Measurements from ENCODE around the gene KLHDC8A.

KLHDC8A gene

DNA sequence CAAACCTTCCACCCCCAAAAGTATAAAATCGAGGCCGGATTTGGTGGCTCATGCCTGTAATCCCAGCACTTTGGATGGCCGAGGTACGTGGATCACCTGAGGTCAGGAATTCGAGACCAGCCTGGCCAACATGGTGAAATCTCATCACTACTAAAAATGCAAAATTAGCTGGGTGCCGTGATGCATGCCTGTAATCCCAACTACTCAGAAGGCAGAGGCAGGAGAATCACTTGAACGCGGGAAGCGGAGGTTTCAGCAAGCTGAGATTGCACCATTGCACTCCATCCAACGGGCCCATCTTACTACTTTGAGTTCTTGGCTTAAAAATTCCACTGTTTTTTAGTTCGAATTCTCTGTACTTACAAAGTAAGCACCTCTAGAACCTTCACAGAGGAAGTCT, 11.0 kb downstream of the KLHDC8A start:
- Mint-ChIP-seq H3K4me3 (no peak overlapping the region), H3K27ac (no peak overlapping the region), H3K9me3 (no peaks in the 10 kb centered on the region), H3K4me1 (peaks cover 4% of the 10 kb centered on the region), H3K27me3 (peaks cover 94% of the 10 kb centered on the region), H3K36me3 (no peaks in the 10 kb centered on the region)
- CTCF ChIA-PET = interaction anchor here (1.0 to 1.4 kb wide), 5 partner anchors 9 to 179 kb away, joined by 3 to 6 read pairs (median 3); no protein-coding TSS in a partner anchor
- no peak for DNase-seq

- Mint-ChIP-seq H3K27ac (no peak overlapping the region), H3K36me3 (no peaks in the 10 kb centered on the region), H3K4me3 (peak overlapping the region; percentile 6), H3K27me3 (peaks cover 97% of the 10 kb centered on the region), H3K9me3 (no peaks in the 10 kb centered on the region), H3K4me1 (peaks cover 4% of the 10 kb centered on the region)
- CTCF ChIA-PET = interaction anchor here (1.0 to 1.1 kb wide), 2 partner anchors 8 to 9 kb away, joined by 3 to 4 read pairs; no protein-coding TSS in a partner anchor
- peak; percentile 64 for DNase-seq
Observed at GRCh38 chr1:205344066-205344928, 12.4 kb downstream of the KLHDC8A start.

DNA sequence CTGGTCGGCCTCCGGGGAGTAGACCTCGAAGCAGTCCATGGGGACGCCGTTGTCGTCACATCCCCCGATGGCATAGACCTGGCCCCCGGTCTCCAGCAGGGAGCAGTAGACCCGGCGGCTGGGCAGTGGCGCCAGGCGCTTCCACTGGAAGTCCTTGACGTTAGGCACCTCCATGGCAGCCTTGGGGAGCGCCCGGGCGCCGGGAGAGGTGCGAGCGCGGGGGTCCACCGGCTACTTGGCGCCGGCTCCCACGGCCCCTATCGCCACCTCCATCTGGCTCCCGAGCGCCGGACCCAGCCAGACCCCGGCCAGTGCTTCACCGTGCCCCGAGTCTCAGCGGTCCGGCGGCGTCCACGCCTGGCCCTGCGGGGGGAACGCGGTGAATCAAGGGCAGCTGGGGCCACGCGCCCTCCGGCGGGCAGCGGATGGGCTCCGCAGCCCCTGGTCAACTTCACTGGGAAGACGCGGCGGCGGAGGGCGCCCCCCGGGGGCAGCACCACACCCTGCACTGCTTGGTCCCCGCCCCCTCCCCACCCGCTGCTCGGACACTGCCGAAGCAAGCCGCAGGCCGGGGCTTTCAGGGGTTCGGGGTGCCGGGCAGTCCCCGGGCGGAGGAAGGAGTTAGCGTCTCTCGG, 13.2 kb downstream of the KLHDC8A start:
- no peak overlapping the region for H3K27ac Mint-ChIP-seq
- CTCF ChIA-PET = interaction anchor here (1.4 kb wide), 1 partner anchor 70 kb away, joined by 3 read pairs; no protein-coding TSS in a partner anchor
- DNase-seq = peak; percentile 33
- H3K4me1 Mint-ChIP-seq = peaks cover 4% of the 10 kb centered on the region
- no peak overlapping the region for H3K4me3 Mint-ChIP-seq
- no peaks in the 10 kb centered on the region for H3K9me3 Mint-ChIP-seq
- H3K27me3 Mint-ChIP-seq = peaks cover 97% of the 10 kb centered on the region
- no peaks in the 10 kb centered on the region for H3K36me3 Mint-ChIP-seq

DNA sequence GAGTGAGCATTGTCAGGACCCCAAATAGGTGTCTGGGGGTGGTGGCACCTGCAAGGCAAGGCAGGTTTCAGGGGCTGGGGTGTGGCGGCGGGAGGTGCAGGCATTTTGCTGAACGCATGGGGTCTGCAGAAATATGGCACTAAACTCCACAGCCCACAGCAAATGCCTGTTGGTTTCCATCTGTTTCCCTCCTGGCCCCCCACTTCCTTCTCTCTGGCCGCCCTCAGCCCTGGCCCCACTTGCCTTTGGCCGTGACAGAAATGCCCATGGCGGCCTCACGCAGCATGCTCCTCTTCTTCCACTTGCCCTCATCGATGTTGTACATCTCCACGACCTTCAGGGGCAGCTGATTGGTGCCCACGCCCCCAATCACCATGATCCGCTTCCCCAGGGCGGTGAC, 13.7 kb downstream of the KLHDC8A start:
- Mint-ChIP-seq H3K27me3 (peaks cover 97% of the 10 kb centered on the region), H3K4me3 (no peak overlapping the region)
- CTCF ChIA-PET = interaction anchor here (1.2 to 1.4 kb wide), 2 partner anchors 11 to 69 kb away, joined by 3 to 5 read pairs; no protein-coding TSS in a partner anchor

DNA sequence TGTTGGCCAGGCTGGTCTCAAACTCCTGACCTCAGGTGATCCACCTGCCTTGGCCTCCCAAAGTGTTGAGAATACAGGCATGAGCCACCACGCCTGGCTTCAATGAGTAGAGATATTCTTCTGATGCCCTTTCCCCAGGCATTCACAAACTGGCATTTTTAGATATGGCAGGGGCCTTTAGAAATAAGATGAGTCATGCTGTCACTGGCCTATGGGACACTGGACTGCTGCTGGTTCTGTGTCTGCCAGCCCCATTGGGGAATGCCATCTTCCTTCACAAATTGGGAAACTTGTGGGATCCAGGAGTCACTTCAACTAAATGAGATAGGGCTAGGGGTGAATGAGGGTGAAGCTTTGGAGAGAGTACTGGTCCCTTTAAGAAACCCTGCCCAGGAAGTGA, 16.0 kb downstream of the KLHDC8A start:
- Mint-ChIP-seq H3K4me1 (peaks cover 4% of the 10 kb centered on the region), H3K9me3 (no peaks in the 10 kb centered on the region), H3K27ac (no peak overlapping the region), H3K4me3 (no peak overlapping the region), H3K36me3 (no peaks in the 10 kb centered on the region), H3K27me3 (peaks cover 97% of the 10 kb centered on the region)
- DNase-seq = no peak
- CTCF ChIA-PET = interaction anchor here (1.3 to 1.8 kb wide), 3 partner anchors 15 to 90 kb away, joined by 3 to 8 read pairs (median 6); no protein-coding TSS in a partner anchor

More for the DNA sequence above, 13.7 kb downstream of the KLHDC8A start:
- Mint-ChIP-seq H3K36me3 (no peaks in the 10 kb centered on the region), H3K4me1 (peaks cover 4% of the 10 kb centered on the region), H3K9me3 (no peaks in the 10 kb centered on the region), H3K27ac (no peak overlapping the region)
- no peak for DNase-seq

- Mint-ChIP-seq H3K4me1 (peaks cover 4% of the 10 kb centered on the region), H3K4me3 (no peak overlapping the region), H3K27me3 (peaks cover 95% of the 10 kb centered on the region), H3K9me3 (no peaks in the 10 kb centered on the region), H3K27ac (no peak overlapping the region), H3K36me3 (no peaks in the 10 kb centered on the region)
- CTCF ChIA-PET = interaction anchor here (0.7 to 2.1 kb wide), 8 partner anchors 10 to 184 kb away, joined by 3 to 8 read pairs (median 5); no protein-coding TSS in a partner anchor
- DNase-seq = no peak
Observed at GRCh38 chr1:205339717-205340116, 17.0 kb downstream of the KLHDC8A start.

DNA sequence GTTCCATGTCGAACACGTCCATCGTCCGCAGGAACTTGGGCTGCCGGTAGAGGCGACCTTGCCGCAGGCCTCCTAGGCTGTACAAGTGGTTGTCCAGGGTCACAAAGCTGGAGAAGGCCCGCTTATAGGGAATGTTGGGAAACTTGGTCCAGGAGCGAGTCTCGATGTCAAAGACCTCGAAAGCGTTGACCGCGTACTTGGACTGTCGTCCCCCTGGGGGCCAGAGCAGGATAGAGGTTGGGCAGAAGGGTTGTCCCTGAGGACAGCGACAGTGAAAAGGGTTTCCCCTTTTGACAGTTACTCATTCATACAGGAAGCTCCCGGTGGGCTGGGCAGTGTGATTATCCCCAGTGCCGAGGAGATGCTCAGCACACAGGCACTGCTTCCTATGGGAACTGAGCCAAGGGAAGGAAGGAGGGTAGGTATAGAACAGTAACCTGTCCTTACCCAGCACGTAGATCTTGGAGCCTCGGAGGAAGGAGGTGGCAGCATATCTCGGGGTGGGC, 17.5 kb downstream of the KLHDC8A start:
- Mint-ChIP-seq H3K27ac (no peak overlapping the region), H3K4me3 (no peak overlapping the region), H3K27me3 (peaks cover 94% of the 10 kb centered on the region), H3K36me3 (no peaks in the 10 kb centered on the region), H3K9me3 (no peaks in the 10 kb centered on the region), H3K4me1 (peaks cover 2% of the 10 kb centered on the region)
- DNase-seq = no peak
- CTCF ChIA-PET = interaction anchor here (1.2 to 2.1 kb wide), 6 partner anchors 10 to 185 kb away, joined by 4 to 8 read pairs (median 6); no protein-coding TSS in a partner anchor

- CTCF ChIA-PET = interaction anchor here (1.5 to 29.1 kb wide), 4 partner anchors 12 to 148 kb away, joined by 3 to 1108 read pairs (median 38); no protein-coding TSS in a partner anchor
- H3K27me3 Mint-ChIP-seq = peaks cover 94% of the 10 kb centered on the region
- H3K27ac Mint-ChIP-seq = no peak overlapping the region
- no peaks in the 10 kb centered on the region for H3K9me3 Mint-ChIP-seq
- no peak overlapping the region for H3K4me3 Mint-ChIP-seq
- no peak for DNase-seq
- no peaks in the 10 kb centered on the region for H3K4me1 Mint-ChIP-seq
- H3K36me3 Mint-ChIP-seq = no peaks in the 10 kb centered on the region
Observed at GRCh38 chr1:205338011-205338410, 18.7 kb downstream of the KLHDC8A start.

DNA sequence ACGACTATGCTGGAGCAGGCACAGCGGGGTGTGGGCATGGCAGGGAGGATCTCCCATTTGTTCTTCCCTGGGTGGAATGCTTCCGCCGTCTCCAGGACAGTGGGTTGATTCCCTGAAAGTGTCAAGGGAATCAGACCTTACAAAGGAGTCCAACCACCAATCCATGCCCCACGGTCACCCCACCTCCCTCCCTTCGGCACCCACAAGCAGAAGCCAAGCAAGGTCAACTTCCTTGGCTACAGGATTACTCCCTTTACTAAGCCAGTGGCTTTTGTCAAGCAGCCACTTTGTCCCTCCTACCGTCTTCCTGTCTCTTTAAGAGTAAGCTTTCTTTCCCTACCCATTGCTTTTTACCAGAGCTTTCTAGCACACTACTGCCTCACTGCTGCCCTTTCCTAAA, 19.2 kb downstream of the KLHDC8A start:
- no peak overlapping the region for H3K27ac Mint-ChIP-seq
- CTCF ChIA-PET = interaction anchor here (0.7 to 29.1 kb wide), 14 partner anchors 9 to 318 kb away, joined by 3 to 1108 read pairs (median 8); no protein-coding TSS in a partner anchor
- no peak for DNase-seq

GRCh38 chr1:205335692-205336091, 21.0 kb downstream of the KLHDC8A start:
- Mint-ChIP-seq H3K27me3 (peaks cover 92% of the 10 kb centered on the region), H3K4me3 (no peak overlapping the region), H3K4me1 (no peaks in the 10 kb centered on the region), H3K27ac (no peak overlapping the region), H3K36me3 (no peaks in the 10 kb centered on the region), H3K9me3 (no peaks in the 10 kb centered on the region)
- CTCF ChIA-PET = interaction anchor here (0.6 to 29.1 kb wide), 27 partner anchors 9 to 321 kb away, joined by 3 to 1108 read pairs (median 5); partner anchors contain the start of genes KLHDC8A and NUAK2
- peak; percentile 88 for DNase-seq

More for the DNA sequence above, 19.2 kb downstream of the KLHDC8A start:
- Mint-ChIP-seq H3K4me1 (no peaks in the 10 kb centered on the region), H3K9me3 (no peaks in the 10 kb centered on the region), H3K4me3 (no peak overlapping the region), H3K36me3 (no peaks in the 10 kb centered on the region), H3K27me3 (peaks cover 94% of the 10 kb centered on the region)

DNA sequence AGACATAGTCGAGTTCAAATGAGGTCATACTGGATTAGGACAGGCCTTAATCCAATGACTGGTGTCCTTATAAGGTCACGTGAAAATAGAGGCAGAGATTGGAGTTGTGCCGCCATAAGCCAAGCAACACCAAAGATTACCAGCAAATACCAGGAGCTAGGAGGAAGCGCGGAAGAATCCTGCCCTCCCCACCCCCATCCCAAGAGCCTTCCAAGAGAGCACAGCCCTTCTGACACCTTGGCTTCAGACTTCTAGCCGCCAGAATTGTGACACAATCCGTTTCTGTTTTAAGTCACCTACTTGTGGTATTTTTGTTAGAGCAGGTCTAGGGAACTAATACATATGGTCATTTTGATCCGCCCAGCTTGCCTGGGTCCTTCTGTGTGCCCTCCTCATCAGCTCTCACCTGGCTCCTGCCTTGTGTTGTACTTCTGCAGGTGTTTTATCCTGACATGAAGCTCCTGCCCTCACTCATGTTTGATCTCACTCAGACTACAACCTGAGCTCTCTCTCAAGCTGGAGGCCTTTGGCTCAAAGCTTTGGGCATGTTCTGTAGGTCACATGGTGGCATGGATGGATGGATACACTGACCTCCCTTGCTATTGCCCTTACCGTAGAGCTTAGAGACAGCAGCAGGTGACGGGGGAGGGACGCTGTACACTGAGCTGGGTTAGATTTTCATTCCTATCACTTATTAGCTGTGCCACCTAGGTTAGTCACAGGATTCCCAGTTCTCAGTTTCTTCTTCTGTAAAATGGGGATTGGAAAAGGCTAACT, 24.5 kb downstream of the KLHDC8A start:
- Mint-ChIP-seq H3K4me1 (no peaks in the 10 kb centered on the region), H3K27me3 (peaks cover 89% of the 10 kb centered on the region), H3K9me3 (no peaks in the 10 kb centered on the region), H3K27ac (no peak overlapping the region), H3K4me3 (no peak overlapping the region), H3K36me3 (no peaks in the 10 kb centered on the region)
- no peak for DNase-seq
- CTCF ChIA-PET = interaction anchor here (1.3 to 29.1 kb wide), 9 partner anchors 11 to 326 kb away, joined by 4 to 1108 read pairs (median 5); partner anchors contain the start of gene NUAK2

DNA sequence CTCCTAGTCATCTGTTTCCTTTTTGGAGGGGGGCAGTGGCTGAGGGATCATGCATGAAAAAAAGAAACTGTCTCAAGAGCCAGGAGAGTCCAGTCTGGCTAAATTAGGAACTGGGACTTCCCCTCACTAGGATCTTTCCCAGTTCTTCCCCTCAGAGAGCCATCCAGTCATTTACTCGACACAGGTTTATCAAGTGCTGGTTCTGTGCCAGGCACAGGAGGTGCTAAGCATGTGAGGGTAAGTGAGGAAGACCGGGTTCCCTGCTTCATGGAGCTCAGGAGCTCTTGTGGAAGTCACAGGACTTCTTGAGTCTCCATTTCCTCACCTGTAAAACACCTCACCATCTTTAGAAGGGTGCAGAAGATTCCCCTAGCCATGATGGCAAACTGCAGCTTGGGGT, 26.6 kb downstream of the KLHDC8A start:
- CTCF ChIA-PET = interaction anchor here (29.1 kb wide), 1 partner anchor 52 kb away, joined by 1108 read pairs; no protein-coding TSS in a partner anchor
- no peak overlapping the region for H3K27ac Mint-ChIP-seq
- no peaks in the 10 kb centered on the region for H3K36me3 Mint-ChIP-seq
- no peak overlapping the region for H3K4me3 Mint-ChIP-seq
- H3K27me3 Mint-ChIP-seq = peaks cover 90% of the 10 kb centered on the region
- no peak for DNase-seq
- H3K4me1 Mint-ChIP-seq = peaks cover 4% of the 10 kb centered on the region
- H3K9me3 Mint-ChIP-seq = no peaks in the 10 kb centered on the region

DNA sequence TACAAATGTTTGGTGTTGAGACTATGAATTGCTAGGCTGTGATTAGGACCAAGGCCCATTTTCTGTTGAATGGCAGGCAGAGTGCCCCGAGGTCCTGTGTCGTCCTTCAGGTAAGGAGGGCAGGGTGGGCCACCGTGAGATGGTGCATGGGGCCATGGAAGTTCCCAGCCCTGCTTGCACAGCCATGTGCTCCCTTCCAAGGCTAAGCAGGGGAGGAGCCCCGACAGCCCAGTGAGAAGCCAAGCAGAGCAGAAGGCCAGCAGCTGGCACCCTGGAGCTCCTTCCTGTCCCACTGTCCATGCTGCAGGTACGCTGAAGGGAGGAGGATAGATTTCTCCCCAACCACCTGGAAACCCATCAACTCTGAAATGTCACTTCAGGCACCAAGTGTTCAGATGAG, 27.0 kb downstream of the KLHDC8A start:
- no peaks in the 10 kb centered on the region for H3K36me3 Mint-ChIP-seq
- H3K9me3 Mint-ChIP-seq = no peaks in the 10 kb centered on the region
- DNase-seq = no peak
- H3K4me3 Mint-ChIP-seq = no peak overlapping the region
- H3K27me3 Mint-ChIP-seq = peaks cover 90% of the 10 kb centered on the region
- peaks cover 9% of the 10 kb centered on the region for H3K4me1 Mint-ChIP-seq
- no peak overlapping the region for H3K27ac Mint-ChIP-seq
- CTCF ChIA-PET = interaction anchor here (29.1 kb wide), 1 partner anchor 52 kb away, joined by 1108 read pairs; no protein-coding TSS in a partner anchor

Data from activated naive CD4-positive, alpha-beta T cell treated with anti-CD3 and anti-CD28 coated beads, Interleukin-2, amount 10 ng/mL, durations not matched to agents 7 days and 5 days (primary cell).